ENCODE data around the gene HSPBAP1.

Gene HSPBAP1

GRCh38 chr3:122690096-122690495 lies 103.5 kb downstream of the HSPBAP1 start:
- no peak for TF ChIP-seq CTCF (IDR thresholded peaks at IDR 0.05; ENCODE audit: borderline replicate concordance, insufficient read depth, low read depth, low read length)
- H3K4me3 ChIP-seq (ENCODE audit: low read depth, low read length): no peak overlapping the region

Measured in GM12875 (cell line).